ENCODE data around the gene GFAP. TPM values are rescaled to one million over a fixed set of nuclear protein-coding genes. Genes with fewer than 3 reads are reported as not detected.

Gene GFAP
- total RNA-seq, 1 experiment from 2014 or later = not detected

DNA sequence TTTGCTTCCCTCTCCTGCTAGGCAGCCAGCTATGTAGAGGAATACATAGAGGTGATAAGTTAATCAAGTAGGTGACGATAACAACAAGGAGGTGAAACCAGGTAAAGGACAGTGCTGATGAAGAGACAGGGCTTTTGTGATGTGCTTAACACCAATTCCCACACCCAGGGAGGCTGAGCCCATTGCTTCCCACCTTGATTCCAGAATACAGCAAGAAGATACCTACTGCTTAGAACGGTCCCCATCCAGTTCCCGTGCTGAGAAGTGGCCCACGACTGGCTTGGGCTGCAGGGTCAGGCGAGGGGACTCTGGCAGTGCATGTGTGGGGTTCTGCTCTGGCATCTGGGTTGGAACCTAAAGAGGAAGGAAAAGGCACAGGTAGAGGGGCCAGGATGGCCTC lies 16.1 kb upstream of the GFAP start:
- TF ChIP-seq CTCF (conservative IDR thresholded peaks at IDR 0.05; ENCODE audit: low read depth, low read length) = no peak
- TF ChIP-seq EZH2 (IDR thresholded peaks at IDR 0.05; ENCODE audit: borderline replicate concordance, low read depth, low read length, poor library complexity, severe bottlenecking) = no peak
- intact Hi-C loops (cut with micrococcal nuclease; ENCODE audit: unreplicated experiment) = no loop called here
- DNase-seq (ENCODE audit: low spot score) = no peak
- Histone ChIP-seq H3K27ac (ENCODE audit: low read depth, low read length, poor library complexity, severe bottlenecking) (no peak overlapping the region), H3K9me3 (ENCODE audit: low read depth, low read length, poor library complexity, severe bottlenecking) (no peaks in the 10 kb centered on the region), H3K4me3 (ENCODE audit: low read depth, low read length, poor library complexity, severe bottlenecking) (no peak overlapping the region), H3K4me1 (ENCODE audit: insufficient read depth, low read length, poor library complexity, severe bottlenecking) (no peaks in the 10 kb centered on the region), H3K36me3 (ENCODE audit: insufficient read depth, low read length, poor library complexity, severe bottlenecking) (peaks cover 65% of the 10 kb centered on the region), H3K27me3 (replicated peaks; ENCODE audit: insufficient read depth, low read depth, low read length, poor library complexity) (no peaks in the 10 kb centered on the region)
- ChIA-PET POLR2A (ENCODE audit: low non-redundant PET) (no interaction called here), CTCF (interaction anchor here (0.6 kb wide), 1 partner anchor 90 kb away, joined by 5 read pairs; no protein-coding TSS in a partner anchor)
- no TSS peak for BruUV-seq (replicated peaks)

DNA sequence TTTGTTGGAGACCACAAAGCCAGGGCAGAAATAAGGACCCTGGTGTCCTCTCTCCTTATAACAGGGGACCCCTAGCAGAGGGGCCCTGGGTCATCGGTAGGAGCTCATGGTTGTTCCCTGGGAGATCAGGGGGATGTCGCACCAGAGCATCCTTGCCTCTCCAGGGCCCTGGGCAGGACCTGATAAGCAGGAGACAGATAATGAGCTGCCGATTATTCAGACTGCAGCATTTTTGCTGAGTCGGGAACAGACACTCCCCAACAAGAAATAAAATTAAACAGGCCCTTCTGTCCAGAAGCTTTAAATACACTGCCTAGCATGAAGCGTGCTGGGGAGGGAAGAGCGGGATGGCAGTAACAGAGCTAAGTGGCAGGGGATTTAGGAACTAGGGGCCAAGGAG lies 15.4 kb upstream of the GFAP start:
- Histone ChIP-seq H3K4me1 (ENCODE audit: insufficient read depth, low read length, poor library complexity, severe bottlenecking) (no peaks in the 10 kb centered on the region), H3K4me3 (ENCODE audit: low read depth, low read length, poor library complexity, severe bottlenecking) (no peak overlapping the region), H3K27ac (ENCODE audit: low read depth, low read length, poor library complexity, severe bottlenecking) (no peak overlapping the region), H3K9me3 (ENCODE audit: low read depth, low read length, poor library complexity, severe bottlenecking) (no peaks in the 10 kb centered on the region), H3K27me3 (replicated peaks; ENCODE audit: insufficient read depth, low read depth, low read length, poor library complexity) (no peaks in the 10 kb centered on the region), H3K36me3 (ENCODE audit: insufficient read depth, low read length, poor library complexity, severe bottlenecking) (peaks cover 65% of the 10 kb centered on the region)
- CTCF ChIA-PET = no interaction called here
- no TSS peak for BruUV-seq (replicated peaks)
- POLR2A ChIA-PET (ENCODE audit: low non-redundant PET) = no interaction called here
- intact Hi-C loops (cut with micrococcal nuclease; ENCODE audit: unreplicated experiment) = no loop called here
- no peak for DNase-seq (ENCODE audit: low spot score)
- TF ChIP-seq CTCF (conservative IDR thresholded peaks at IDR 0.05; ENCODE audit: low read depth, low read length) = no peak
- no peak for TF ChIP-seq EZH2 (IDR thresholded peaks at IDR 0.05; ENCODE audit: borderline replicate concordance, low read depth, low read length, poor library complexity, severe bottlenecking)

- Histone ChIP-seq H3K36me3 (ENCODE audit: insufficient read depth, low read length, poor library complexity, severe bottlenecking) (peaks cover 62% of the 10 kb centered on the region), H3K27me3 (replicated peaks; ENCODE audit: insufficient read depth, low read depth, low read length, poor library complexity) (no peaks in the 10 kb centered on the region), H3K9me3 (ENCODE audit: low read depth, low read length, poor library complexity, severe bottlenecking) (no peaks in the 10 kb centered on the region), H3K4me1 (ENCODE audit: insufficient read depth, low read length, poor library complexity, severe bottlenecking) (no peaks in the 10 kb centered on the region), H3K27ac (ENCODE audit: low read depth, low read length, poor library complexity, severe bottlenecking) (no peak overlapping the region), H3K4me3 (ENCODE audit: low read depth, low read length, poor library complexity, severe bottlenecking) (no peak overlapping the region)
- DNase-seq (ENCODE audit: low spot score) = no peak
- CTCF ChIA-PET = no interaction called here
- POLR2A ChIA-PET (ENCODE audit: low non-redundant PET) = no interaction called here
- no TSS peak for BruUV-seq (replicated peaks)
- intact Hi-C loops (cut with micrococcal nuclease; ENCODE audit: unreplicated experiment) = no loop called here
- TF ChIP-seq EZH2 (IDR thresholded peaks at IDR 0.05; ENCODE audit: borderline replicate concordance, low read depth, low read length, poor library complexity, severe bottlenecking) (no peak), CTCF (conservative IDR thresholded peaks at IDR 0.05; ENCODE audit: low read depth, low read length) (no peak)
Measured at GRCh38 chr17:44928950-44929720, 13.8 kb upstream of the GFAP start.
